HEK293T (cell line): ENCODE measurements around the gene PEX14.
A peak's percentile ranks its signal among the peaks of the same experiment; 100 is the strongest.

Source experiments
- ARNT ChIP-seq: fragments of 450-650 bp; IDR thresholded peaks from 2 replicates; pipeline ENCODE4 v1.6.1; 2017; ENCODE audit warnings: mild to moderate bottlenecking
- BHLHE40 ChIP-seq: fragments of 450-650 bp; IDR thresholded peaks from 2 replicates; pipeline ENCODE4 v1.6.1; 2016; ENCODE audit warnings: mild to moderate bottlenecking, moderate library complexity, borderline replicate concordance
- CTBP1 ChIP-seq: fragments of 450-650 bp; IDR thresholded peaks from 2 replicates; pipeline ENCODE4 v1.6.1; 2016; ENCODE audit warnings: borderline replicate concordance
- ELF4 ChIP-seq: fragments of 450-650 bp; IDR thresholded peaks from 2 replicates; pipeline ENCODE4 v1.6.1; 2017; ENCODE audit warnings: antibody characterized with exemption
- FOXA1 ChIP-seq: fragments of 450-650 bp; IDR thresholded peaks from 2 replicates; pipeline ENCODE4 v1.6.1; 2016; ENCODE audit warnings: mild to moderate bottlenecking
- FOXK2 ChIP-seq: fragments of 450-650 bp; IDR thresholded peaks from 2 replicates; pipeline ENCODE4 v1.6.1; 2016; ENCODE audit warnings: mild to moderate bottlenecking
- FOXM1 ChIP-seq: fragments of 450-650 bp; IDR thresholded peaks from 2 replicates; pipeline ENCODE4 v1.6.1; 2017; ENCODE audit warnings: mild to moderate bottlenecking, borderline replicate concordance
- HDGF ChIP-seq: fragments of 450-650 bp; IDR thresholded peaks from 2 replicates; pipeline ENCODE4 v1.6.1; 2017; ENCODE audit warnings: antibody characterized with exemption, borderline replicate concordance
- NFRKB ChIP-seq: fragments of 450-650 bp; IDR thresholded peaks from 2 replicates; pipeline ENCODE4 v1.6.1; 2016; ENCODE audit warnings: mild to moderate bottlenecking, moderate library complexity
- SP1 ChIP-seq: fragments of 450-650 bp; IDR thresholded peaks from 2 replicates; pipeline ENCODE4 v1.6.1; 2017
- SUZ12 ChIP-seq: fragments of 450-650 bp; IDR thresholded peaks from 2 replicates; pipeline ENCODE4 v1.6.1; 2016; ENCODE audit warnings: mild to moderate bottlenecking
- TARDBP ChIP-seq: fragments of 450-650 bp; IDR thresholded peaks from 2 replicates; pipeline ENCODE4 v1.6.1; 2016
- ZNF384 ChIP-seq: fragments of 450-650 bp; IDR thresholded peaks from 2 replicates; pipeline ENCODE4 v1.6.1; 2016
- TF ChIP-seq, protein P1 (sequence below): fragments of 450-650 bp; IDR thresholded peaks from 2 replicates; pipeline ENCODE4 v1.6.1; 2016

- TF ChIP-seq SUZ12 (no peak), BHLHE40 (no peak), FOXM1 (no peak), FOXA1 (no peak), ELF4 (no peak), NFRKB (no peak), ZNF384 (no peak), ARNT (no peak), CTBP1 (no peak), SP1 (no peak), TARDBP (no peak), FOXK2 (no peak), HDGF (no peak)
- TF ChIP-seq, protein P1, sequence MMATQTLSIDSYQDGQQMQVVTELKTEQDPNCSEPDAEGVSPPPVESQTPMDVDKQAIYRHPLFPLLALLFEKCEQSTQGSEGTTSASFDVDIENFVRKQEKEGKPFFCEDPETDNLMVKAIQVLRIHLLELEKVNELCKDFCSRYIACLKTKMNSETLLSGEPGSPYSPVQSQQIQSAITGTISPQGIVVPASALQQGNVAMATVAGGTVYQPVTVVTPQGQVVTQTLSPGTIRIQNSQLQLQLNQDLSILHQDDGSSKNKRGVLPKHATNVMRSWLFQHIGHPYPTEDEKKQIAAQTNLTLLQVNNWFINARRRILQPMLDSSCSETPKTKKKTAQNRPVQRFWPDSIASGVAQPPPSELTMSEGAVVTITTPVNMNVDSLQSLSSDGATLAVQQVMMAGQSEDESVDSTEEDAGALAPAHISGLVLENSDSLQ = peak; percentile 82
These were observed 196.3 kb downstream of the PEX14 start for GRCh38 chr1:10671090-10671489.
